Heart left ventricle (tissue), 13 donors: Measurements from ENCODE around the gene ITPR3.

Experiments used
- POLR2A ChIP-seq, 2 donors: fragments of 450-650 bp; IDR thresholded peaks; one replicate each; pipeline ENCODE4 v1.6.1; 2017; ENCODE audit warnings: antibody characterized with exemption in 2 of 2, mild to moderate bottlenecking in 2 of 2, moderate library complexity in 2 of 2
- TF ChIP-seq, protein P1 (sequence below), 12 donors: fragments of 200-600 bp; sonication (generic) in 4 of 12; IDR thresholded peaks; one replicate each; pipeline versions ENCODE4 v1.5.0 to v1.8.0; 2018 to 2022; ENCODE audit warnings: antibody characterized with exemption in 12 of 12, mild to moderate bottlenecking in 5 of 12
- donor health status: ischemic (EF 13 %, LVEDD 7.1; RV severe dilation, severe dysfunction).
- donor health status: DM: no; HTN: yes; CAD: no.
- donor health status: DM: no; HTN: no; CAD: no.
- donor health status: ischemic (EF 25% LVEDD 6.9; RV normal size, moderate dysfunction).
- donor health status: ischemic (EF 25% LVEDD 5.7; RV mildly dilated, moderate dysfunction).
- donor health status: ischemic (EF 35%, LVEDD 5.7; RV mildly dilated, moderate dysfunction).
- donor health status: nonischemic (EF 11% LVEDD 7.7; RV severe dilation, severe dysfunction).
- donor health status: DM: yes; HTN: yes; CAD: no.
- donor health status: PGD.
- donor health status: ischemic (EF 29% LVEDD 5.4; RV normal size, mild dysfunction).
- donor health status: nonischemic (EF 23%, LVEDD 6.1; RV moderate dilation, normal function).

GRCh38 chr6:33590531-33591198, 30.5 kb upstream of the ITPR3 start:
- TF ChIP-seq POLR2A (IDR thresholded peaks at IDR 0.05), result no peak
- TF ChIP-seq, protein P1, sequence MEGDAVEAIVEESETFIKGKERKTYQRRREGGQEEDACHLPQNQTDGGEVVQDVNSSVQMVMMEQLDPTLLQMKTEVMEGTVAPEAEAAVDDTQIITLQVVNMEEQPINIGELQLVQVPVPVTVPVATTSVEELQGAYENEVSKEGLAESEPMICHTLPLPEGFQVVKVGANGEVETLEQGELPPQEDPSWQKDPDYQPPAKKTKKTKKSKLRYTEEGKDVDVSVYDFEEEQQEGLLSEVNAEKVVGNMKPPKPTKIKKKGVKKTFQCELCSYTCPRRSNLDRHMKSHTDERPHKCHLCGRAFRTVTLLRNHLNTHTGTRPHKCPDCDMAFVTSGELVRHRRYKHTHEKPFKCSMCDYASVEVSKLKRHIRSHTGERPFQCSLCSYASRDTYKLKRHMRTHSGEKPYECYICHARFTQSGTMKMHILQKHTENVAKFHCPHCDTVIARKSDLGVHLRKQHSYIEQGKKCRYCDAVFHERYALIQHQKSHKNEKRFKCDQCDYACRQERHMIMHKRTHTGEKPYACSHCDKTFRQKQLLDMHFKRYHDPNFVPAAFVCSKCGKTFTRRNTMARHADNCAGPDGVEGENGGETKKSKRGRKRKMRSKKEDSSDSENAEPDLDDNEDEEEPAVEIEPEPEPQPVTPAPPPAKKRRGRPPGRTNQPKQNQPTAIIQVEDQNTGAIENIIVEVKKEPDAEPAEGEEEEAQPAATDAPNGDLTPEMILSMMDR (IDR thresholded peaks at IDR 0.05), result no peak
